H1 (cell line): ENCODE measurements around the gene STX19. TPM values are rescaled to one million over a fixed set of nuclear protein-coding genes. Genes with fewer than 3 reads are reported as not detected.

Experiments
- BRCA1 ChIP-seq: IDR thresholded peaks from 2 replicates; pipeline ENCODE4 v1.6.1; 2012; ENCODE audit warnings: low read depth, low read length, improper control_type of control experiment
- CHD2 ChIP-seq: IDR thresholded peaks from 2 replicates; pipeline ENCODE4 v1.6.1; 2012; ENCODE audit warnings: low read length, improper control_type of control experiment
- GTF2F1 ChIP-seq: IDR thresholded peaks from 2 replicates; pipeline ENCODE4 v1.6.1; 2012; ENCODE audit warnings: low read depth, low read length, improper control_type of control experiment, borderline replicate concordance
- HDAC2 ChIP-seq, 2 experiments: fragments of 300-600 bp in 1 of 2; sonication (generic) in 1 of 2; IDR thresholded peaks; 2 replicates each; pipeline ENCODE4 v1.6.1; 2011 to 2012; ENCODE audit warnings: low read depth in 2 of 2, low read length in 2 of 2, mild to moderate bottlenecking in 2 of 2, moderate library complexity in 2 of 2, borderline replicate concordance in 1 of 2, inconsistent platforms in 1 of 2
- JUN ChIP-seq: IDR thresholded peaks from 2 replicates; pipeline ENCODE4 v1.6.1; 2011; ENCODE audit warnings: low read depth, mild to moderate bottlenecking, improper control_type of control experiment, low read length
- POLR2AphosphoS5 ChIP-seq: IDR thresholded peaks from 2 replicates; pipeline ENCODE4 v1.6.1; 2011; ENCODE audit warnings: low read depth, low read length
- SAP30 ChIP-seq: fragments of 300-600 bp; sonication (generic); IDR thresholded peaks from 2 replicates; pipeline ENCODE4 v1.7.1; 2012; ENCODE audit warnings: low read length, moderate library complexity, mild to moderate bottlenecking, inconsistent platforms; ENCODE audit not compliant: insufficient read depth, insufficient replicate concordance
- TBP ChIP-seq: IDR thresholded peaks from 2 replicates; pipeline ENCODE4 v1.6.1; 2011; ENCODE audit warnings: low read depth, low read length, improper control_type of control experiment
- polyA plus RNA-seq, 7 experiments: library from polyadenylated mRNA; depleted of rRNA in 3 of 7; stranded (reverse) in 5 of 7; unstranded in 2 of 7; fragments of >200 nt in 5 of 7; fragments of 200-250 nt in 2 of 7; gene quantifications; 1 replicate in 5 of 7; 2 replicates in 1 of 7; 4 replicates in 1 of 7; pipeline versions ENCODE4 v1.2.1 to v1.2.3, GENCODE V29; 2011 to 2013; ENCODE audit warnings: missing spikeins in 2 of 7, mixed read lengths in 2 of 7
- total RNA-seq: library from RNA; stranded (reverse); fragmentation: NEBNext Ultra II Directional; extraction: Animal tissue kit (Norgen Biotek cat#: 25700); gene quantifications from 2 replicates; pipeline ENCODE4 v1.2.1, GENCODE V29; 2021
- TF ChIP-seq, protein P1 (sequence below): IDR thresholded peaks from 2 replicates; pipeline ENCODE4 v1.6.1; 2011; ENCODE audit warnings: low read depth, mild to moderate bottlenecking, low read length; ENCODE audit not compliant: insufficient read depth

The STX19 gene
- total and polyA plus RNA-seq, 2 of the 8 experiments (the other 6 are each of a cell fraction or from before 2014, with no cell fraction given) = not detected

DNA sequence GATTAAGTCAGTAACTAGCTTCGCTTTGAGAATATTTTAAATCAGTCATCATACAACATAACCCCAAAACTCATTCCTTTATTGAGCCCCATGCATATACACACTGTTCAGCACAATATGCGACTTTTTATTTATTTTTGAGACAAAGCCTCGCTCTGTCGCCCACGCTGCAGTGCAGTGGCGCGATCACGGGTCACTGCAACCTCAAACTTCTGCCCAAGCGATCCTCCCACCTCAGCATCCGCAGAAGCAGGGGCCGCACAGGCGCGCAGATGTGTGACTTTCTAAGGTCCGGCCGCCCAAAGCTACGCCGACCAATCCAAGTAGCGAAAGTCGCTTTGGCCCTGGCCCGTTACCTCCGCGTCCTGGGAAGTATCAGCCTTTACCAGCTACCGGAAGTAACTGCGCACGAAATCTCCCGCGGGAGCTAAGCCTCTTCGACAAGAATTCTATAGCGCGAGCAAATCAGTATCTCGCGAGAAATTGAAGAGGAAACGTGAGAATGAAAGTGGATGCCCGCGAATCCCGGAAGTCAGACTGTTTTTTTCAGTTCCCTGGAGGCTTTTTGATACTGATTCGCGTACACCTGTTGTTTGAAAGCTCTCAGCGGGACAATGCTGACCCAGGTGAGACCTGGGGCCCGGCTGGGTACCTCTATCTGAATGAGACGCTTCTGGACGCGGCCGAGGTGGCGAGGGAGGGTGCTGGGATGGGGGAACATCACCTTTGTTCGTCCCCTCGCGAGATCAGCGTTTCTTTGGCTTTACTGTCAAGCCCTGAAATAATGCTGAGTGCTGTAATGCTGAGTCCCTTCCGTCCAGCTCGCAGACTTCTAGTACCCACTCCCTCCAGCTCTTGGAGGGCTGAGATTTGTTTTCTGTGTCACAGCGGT lies 34.4 kb upstream of the STX19 start, which contains the start of the genes DHFR2 and NSUN3 (continued):
- TF ChIP-seq JUN (no peak), POLR2AphosphoS5 (peak; percentile 52), HDAC2 (IDR thresholded peaks at IDR 0.05; ENCODE audit: borderline replicate concordance in 1 of 2, low read depth in 2 of 2, low read length in 2 of 2) (peak; percentile 49 to 83; a peak in 2 of 4 replicates), SAP30 (peak; percentile 55), GTF2F1 (peak; percentile 6; the same call in 1 of the 2 replicates), CHD2 (peak; percentile 97), BRCA1 (peak; percentile 89), TBP (peak; percentile 51)
- TF ChIP-seq, protein P1, sequence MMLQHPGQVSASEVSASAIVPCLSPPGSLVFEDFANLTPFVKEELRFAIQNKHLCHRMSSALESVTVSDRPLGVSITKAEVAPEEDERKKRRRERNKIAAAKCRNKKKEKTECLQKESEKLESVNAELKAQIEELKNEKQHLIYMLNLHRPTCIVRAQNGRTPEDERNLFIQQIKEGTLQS = no peak
